ENCODE data around the gene KHSRP.
"Not testable (repeated sequence)": the region's sequence is repeated elsewhere in the genome, so short reads cannot be mapped to it uniquely, and the experiment has no call there.

KHSRP gene

DNA sequence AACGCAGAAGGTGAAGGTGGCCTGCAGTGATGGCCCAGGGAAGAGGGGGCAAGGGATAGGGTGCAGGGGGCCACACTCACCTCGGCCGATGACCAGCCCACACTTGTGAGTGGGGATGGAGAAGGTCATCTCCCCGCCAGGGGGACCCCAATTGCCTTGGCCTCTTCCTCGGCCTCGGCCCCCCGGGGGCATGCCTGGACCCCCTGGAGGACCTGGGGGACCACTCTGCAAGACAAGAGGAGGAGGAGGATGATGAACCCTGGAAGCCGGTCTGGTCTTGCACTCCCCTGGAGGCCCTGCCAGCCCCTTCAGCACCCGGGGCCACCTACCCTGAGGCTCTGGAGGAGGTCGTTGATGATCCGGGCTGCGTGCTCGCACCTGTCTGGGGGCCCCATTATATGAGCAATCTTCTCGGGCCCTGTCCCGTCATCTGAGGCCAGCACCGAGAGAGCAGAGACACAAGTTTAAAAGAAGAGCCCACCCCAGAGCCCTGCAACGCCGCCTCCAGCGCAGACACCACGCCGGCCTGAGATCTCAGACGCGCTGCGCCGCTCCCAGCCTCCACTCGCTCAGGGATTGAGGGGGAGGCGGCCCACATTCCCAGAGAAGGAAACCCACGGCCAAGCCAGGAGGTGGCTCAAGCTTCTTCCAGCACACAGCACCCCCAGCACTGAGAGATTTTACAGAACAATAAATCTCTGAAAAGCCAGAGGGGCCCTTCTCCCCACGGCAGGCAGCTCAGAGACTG, 7.8 kb downstream of the KHSRP start:
- DNase-seq: no peak

DNA sequence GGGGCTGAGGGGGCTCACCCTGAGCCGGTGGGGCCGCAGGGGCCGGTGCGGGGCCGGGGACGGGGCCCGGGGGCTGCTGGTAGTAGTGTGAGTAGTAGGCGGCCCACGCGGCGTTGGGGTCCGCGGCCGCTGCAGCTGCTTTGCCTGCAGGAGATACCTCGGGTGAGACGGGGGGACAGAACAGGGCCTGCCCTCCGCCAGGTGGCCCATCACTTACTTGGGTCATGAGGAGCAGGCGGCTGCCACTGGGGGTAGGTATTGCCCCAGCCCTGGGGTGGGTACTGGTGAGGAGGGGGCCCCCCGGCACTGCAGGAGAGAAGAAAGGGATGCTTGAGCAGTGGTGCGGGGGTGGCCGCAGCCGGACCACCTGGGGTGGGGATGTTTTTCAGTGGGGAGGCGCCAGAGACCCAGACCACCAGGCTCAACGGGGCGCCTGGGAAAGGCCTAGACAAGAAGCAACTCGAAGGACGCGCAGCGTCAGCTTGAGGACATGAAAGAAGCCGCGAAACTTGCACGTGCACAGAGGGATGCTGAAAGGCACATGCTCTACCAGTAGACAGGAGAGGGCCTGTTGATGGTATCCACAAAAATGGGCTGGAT, 8.9 kb downstream of the KHSRP start:
- DNase-seq: no peak

DNA sequence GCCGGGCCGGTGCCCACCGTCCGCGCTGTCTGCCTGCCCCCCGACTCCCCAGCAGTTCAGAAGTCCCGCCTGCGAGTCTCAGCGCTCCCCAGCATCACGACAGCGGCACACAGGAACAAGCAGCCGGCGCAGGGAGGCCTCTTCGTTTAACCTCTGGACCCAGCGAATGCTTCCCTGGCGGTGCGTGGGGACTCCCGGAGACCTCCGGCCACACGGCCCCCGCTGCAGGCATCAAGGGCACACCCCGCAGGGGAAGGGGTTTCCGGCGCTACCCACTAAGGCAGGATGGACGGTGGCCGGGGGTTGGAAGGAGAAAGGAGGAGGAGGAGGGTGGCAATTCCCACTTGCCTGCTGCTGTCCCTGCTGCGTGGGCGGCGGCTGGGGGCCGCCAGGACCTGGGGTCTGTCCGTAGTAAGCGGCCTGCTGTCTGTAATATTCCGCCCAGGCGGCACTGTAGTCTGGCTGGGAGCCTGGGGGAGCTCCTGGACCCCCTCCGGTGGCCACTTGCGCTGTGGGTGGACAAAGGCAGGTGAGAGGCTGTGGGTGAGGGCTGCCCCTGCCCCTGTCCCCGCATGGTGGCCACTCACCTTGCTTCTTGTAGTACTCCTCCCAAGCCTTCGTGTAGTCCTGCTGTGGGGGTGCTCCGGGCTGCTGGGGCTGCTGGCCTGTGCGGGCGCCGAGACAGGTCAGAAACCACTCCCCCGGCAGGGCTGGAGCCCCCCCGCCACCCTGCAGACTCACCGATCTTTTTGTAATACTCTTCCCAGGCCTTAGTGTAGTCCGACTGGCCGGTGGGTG, 9.6 kb downstream of the KHSRP start:
- DNase-seq: no peak

DNA sequence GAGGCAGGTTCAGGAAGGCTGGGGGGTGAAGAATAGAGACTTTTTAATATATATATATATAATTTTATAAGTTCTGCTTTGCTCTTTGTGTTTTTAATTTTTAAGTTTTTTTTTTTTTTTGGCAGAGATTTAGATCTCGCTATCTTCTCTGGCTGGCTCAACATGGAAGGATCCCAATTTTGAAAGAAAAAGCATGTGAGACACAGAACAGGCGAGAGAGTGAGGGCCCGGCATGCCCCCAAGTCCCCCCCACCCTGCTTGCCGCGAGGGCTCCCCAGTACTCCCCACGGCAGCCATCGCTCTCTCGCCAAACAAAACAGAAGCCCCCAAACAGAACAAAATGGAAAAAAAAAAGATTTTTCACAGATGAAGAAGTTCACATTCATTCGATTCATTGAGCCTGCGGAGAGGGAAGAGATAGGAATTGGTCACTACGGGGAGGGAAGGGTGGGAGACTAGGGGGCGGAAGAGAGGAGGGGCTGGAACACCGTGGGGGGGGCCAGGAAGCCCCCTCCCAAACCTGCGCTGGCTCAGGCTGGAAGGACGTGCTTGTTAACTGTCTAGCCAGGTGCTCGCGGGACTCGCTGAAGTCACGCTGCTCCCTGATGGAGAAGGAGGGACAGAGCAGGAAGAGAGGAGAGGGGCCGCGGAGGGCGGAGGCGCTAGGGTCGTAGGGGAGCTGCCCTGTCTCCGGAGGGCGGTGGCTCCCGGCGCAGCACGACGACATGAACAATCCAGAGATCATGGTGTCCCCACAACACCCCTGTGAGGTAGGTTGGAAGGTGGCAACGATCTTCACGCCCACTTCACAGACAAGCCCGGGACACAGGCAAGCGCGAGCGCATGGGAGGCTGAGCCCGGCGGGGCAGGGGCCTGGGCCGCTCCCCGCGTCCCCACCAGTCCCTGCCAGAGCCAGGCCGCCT, 10.6 kb downstream of the KHSRP start:
- no peak for DNase-seq

DNA sequence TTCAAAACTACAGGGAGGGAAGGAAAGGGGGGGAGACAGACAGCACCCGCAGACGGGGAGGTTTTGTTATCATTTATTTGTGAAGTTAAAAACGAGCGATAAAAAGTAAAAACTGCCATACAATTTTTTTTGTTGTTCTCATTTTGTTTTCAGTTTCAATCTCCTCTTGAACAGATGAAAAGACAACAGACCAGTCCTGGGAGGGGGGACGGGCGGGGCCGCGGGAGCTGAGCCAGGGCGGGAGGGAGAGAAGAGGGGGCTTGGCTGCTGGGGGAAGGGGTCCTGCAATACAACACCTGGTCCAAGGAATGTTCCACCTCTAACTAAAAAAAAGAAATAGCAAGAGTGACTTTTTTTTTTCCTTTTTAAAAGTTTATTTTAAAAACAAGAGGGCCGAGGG, 11.3 kb downstream of the KHSRP start:
- DNase-seq: no peak

DNA sequence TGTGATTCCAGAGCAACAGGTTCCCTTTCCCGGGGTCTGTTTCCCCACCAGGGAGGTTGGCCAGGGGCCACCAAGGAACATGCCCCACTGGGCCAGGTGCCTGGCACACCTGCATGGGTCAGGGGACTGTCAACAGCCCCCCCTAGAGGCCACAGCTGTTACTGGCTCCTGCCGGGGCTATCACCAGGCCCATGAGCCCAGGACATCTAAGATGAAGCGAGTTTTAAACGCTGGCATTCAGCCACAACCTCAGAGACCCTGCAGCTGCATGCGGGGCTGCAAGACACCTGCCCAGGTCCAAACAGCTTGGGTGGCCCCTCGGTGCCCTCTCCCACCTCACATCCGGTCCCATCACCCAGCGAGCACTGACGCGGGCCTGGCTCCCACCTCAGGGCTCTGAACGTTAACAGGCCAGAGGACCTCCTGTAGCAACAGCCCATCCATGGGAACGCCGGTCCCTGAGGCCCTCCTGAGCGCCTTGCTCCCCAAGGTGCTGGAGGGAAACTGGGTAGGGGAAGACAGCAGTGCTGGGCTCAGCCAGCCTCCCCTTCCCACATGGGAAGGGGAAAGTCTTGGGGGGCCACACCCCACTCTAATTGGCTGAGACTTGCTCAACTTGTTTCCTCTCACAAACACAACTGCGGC, 12.0 kb downstream of the KHSRP start:
- DNase-seq: no peak

DNA sequence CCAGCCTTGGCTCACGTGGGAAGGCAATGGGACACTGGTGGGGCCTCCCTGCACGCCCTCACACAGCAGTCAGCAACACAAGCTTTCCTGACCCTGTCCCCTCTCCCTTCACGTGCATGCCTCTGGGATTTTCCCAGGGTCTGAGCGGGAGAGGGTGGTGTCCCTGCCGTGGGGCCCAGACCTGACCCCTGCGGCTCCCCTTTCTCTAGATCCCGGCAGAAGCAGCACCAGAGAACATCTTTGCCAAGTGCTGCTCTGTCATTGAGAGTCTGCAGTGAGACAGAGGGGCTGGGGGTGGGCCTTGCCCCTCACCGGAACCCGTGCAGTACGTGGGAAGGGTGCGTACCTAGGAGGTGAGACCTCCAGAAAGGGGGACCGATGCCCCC, 12.6 kb downstream of the KHSRP start:
- no peak for DNase-seq

DNA sequence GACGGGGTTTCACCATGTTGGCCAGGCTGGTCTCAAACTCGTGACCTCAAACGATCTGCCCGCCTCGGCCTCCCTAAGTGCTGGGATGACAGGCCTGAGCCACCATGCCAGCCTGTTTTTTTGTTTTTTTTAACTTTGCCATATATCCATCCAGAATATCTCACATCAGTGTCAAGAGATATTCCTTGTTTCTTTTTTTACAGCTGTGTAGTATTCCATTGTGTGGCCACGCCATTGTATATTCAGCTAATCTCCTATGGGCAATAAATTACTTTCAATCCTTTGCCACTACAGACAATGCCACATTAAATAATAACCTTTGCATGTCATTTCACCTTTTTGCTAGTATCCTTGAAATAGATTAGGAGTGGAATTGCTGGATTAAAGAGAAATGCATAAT, 15.3 kb downstream of the KHSRP start:
- DNase-seq: no peak

DNA sequence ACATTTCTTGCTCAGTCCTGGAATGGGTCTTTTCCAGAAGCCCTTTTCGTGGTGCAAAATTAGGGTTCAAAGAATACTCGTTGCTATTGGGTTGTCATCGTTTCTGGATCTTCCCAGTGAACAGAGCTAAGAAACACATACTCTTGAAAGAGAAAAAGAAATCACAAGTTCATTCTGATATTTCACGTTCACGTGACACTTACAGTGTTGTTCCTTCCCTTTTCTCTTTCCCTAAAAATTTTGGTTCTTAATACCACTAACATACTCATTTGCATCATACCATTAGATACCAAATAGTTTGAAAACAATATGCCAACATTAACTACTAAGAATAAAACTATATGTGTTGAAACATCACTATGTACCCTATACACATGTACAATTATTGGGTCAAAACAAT, 18.2 kb downstream of the KHSRP start:
- DNase-seq: no peak

DNA sequence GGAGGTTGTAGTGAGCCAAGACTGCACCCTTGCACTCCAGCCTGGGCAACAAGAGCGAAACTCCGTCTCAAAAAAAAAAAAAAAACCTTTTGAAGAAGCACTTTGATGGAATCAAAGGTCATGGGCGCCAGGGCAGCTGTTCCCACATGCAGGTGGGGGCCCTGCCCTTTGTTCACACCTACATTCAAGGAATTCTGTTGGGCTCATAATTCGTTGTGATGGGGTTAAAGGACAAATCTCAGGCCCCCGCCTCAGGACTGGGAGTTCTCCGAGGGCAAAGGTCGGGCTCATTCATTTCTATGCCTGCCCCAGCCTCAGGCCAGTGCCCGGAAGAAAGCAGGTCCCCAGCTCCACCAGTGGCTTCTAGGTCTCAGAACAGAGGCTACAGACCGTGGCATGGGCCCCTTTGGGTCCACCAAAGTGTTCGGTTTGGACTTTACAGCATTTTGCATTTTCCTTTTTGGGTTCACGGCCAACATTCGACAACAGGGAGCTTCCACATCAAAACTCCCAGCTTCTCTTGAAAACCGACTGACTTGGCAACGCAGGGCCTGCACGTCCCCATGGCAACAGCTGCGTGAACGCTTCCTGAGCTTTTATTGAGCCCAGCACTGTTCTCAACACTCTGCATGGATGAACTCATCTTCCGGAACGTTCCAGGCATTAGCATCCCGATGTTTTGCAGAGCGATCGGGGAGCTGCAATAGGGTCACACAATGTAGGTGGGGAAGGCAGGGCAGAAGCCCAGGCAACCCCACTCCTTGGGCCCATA, 21.6 kb downstream of the KHSRP start:
- peak; percentile 54 for DNase-seq

DNA sequence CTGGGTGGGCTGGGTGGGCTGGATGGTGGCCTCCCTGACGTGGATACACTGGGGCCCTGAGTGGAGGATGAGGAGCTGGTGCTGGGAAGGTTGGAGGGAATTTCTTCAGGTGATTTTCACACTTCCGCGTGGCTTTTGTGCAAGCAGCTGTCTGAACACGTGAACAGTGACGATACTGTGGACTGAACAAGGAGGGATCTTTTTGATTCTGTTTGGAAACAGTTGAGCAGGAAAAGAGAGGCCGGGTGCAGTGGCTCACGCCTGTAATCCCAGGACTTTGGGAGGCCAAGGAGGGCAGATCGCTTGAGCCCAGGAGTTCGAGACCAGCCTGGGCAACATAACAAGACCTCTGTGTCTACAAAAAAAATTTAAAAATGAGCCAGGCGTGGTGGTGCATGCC, 22.6 kb downstream of the KHSRP start:
- no peak for DNase-seq

DNA sequence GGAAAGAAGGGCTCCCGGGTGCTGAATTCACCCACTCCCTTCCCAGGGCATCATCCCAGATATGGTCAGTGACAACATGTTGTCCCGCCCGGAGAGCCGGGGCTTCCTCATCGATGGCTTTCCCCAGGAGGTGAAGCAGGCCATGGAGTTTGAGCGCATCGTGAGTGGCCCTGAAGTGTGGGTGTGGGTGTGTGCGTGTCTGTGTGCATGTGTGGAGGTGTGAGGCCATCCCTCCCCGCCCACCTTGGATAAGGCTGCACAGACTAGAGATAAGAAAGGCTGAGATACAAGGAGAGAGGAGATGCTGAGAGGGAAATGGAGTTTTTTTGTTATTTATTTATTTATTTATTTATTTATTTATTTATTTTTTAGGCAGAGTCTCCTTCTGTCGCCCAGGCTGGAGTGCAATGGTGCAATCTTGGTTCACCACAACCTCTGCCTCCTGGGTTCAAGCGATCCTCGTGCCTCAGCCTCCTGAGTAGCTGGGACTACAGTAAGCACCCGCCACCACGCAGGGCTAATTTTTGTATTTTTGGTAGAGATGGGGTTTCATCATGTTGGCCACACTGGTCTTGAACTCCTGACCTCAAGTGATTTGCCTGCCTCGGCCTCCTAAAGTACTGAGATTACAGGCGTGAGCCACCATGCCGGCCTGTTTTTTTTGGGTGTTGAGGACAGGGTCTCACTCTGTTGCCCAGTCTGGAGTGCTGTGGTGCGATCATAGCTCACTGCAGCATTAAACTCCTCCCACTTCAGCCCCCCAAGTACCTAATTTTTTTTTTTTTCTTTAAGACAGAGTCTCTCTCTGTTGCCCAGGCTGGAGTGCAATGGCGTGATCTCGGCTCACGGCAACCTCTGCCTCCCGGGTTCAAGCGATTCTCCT, 24.3 kb downstream of the KHSRP start:
- not testable (repeated sequence) for DNase-seq

DNA sequence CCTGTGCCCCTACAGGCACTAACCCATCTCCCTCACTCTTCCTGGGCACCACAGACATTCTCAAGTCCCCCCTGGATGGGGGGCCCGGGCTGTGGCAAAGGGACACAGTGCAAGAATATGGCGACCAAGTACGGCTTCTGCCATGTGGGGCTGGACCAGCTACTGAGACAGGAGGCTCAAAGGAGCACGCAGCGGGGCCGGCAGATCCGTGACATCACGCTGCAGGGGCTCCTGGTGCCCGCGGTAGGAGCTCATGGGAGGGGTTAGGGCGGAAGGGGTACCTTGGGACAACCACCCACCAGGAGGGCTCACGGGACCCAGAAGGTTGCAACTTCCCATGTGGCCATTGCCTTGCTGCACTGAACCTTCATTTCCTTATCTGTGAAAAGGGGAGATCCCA, 28.3 kb downstream of the KHSRP start:
- no peak for DNase-seq

DNA sequence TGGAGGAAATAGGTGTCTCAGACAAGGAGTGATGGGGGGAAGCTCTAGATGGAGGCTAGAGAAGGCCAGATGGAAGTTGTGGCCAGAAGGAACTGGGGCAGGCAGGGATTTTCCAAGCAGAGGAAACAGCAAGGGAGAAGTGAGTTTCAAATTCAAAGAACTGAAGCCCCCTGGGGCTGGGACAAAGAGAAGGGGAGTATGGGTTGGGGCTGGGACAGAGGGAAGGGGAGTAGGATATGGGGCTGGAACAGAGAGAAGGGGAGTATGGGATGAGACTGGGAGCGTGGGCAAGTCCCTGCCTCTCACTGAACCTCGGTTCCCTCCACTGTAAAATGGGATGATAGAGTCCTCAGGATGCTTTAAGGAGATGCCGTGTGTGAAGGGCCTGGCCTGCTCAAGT, 29.8 kb downstream of the KHSRP start:
- no peak for DNase-seq

DNA sequence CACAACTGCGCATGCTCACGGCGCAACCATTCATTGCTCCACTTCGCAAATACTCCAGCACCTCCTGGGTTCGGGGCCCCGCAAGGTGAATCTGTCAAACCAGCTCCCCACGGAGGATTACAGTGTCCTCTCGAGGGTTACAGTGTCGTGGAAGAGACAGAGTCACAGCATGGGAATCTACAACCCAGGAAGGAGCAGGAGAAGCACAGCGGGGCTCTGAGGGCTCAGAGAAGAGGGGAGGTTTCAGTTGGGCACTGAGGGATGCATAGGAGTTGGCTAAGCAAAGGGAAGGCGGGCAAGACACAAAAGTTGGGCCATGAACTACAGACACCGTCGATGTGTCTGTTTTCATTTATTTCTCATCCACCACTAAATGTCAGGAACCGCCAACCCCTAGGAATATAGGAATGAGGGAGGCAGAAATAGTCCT, 30.6 kb downstream of the KHSRP start:
- DNase-seq: no peak

DNA sequence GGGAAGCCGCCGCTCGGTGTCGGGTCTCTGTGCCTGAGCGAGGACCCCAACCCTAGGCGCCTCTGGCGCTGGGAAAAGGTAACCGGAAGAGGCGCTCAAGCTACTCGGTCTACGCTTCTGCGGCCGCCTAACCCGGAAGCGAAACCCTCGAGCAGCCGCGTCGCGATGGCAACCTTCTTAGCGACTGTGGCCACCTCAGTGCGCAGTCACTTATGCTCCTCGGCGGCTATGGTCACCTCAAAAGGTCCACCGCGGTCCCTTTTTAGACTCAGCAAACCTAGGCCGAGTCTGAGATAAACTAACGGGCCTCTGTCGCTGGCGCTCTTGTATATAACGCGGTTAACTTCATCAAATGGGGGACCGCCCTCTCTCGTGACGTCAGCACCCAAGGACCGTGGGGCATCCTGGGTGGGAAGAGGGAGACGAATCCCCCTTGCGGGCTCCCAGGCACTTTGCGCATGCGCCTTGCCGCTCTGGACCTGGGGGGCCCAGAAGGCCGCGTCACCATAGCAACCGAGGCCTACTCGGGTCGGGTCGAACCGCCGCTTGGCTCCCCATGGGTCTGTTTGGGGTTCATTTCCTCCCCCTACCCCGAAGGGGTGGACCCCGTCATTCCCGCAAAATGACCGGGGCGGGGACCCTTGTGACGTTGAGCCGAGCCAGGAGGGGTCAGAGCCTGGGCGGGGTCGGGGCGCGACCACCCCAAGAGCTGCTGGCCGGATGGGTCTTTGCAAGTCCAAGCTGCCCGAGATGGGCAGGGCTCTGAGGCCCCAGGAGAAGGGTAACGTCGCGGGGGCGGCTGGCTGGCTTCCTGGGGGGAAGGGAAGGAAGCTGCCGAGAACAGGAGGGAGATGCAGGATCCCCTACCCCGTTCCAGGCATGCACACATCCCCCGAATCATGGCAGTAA, 31.3 kb downstream of the KHSRP start, which contains the start of gene GTF2F1:
Gene GTF2F1, minus strand, starts transcription at position 91 of the 909 bp plus-strand sequence. CDS start 169 bp downstream, outside the sequence.
- DNase-seq: peak; percentile 98

DNA sequence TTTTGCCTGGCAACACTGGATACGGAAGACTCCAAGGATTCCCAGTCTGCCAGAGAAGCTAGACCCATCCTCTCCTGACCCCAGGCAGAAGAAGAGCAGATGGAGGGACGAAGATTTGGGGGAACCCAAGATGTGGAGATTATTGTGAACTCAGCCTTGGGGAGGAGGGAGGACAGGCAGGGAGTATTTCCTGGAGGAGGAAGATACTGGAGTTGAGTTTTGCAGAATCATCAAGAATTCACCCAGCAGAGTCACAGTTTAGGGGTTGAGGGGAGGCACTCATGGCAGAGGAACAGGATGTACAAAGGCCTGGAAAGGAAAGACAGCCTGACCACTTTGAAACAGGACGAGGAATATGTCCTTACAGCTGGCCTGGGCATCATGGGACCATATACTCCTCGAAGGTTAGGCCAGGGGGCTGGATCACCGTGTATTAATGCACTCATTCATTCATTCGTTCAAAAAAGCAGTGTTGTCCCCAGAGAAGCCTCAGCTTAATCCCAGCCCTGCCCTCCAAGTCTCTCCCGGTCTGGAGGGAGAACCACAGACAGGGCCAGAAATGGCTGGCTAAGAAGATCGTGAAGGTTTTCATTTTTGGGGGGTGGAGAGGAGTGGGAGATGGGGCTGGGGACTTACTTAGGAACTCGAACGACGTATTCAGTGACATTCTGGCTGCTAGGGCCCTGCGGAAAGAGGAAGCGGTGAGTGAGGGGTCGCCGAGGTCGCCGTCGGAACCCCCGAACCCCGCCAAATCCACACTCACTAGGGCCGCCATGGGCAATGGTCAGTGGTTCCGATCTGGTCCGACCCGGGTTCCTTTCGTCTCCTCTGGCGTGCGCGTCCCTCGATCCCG, 32.2 kb downstream of the KHSRP start:
- no peak for DNase-seq

DNA sequence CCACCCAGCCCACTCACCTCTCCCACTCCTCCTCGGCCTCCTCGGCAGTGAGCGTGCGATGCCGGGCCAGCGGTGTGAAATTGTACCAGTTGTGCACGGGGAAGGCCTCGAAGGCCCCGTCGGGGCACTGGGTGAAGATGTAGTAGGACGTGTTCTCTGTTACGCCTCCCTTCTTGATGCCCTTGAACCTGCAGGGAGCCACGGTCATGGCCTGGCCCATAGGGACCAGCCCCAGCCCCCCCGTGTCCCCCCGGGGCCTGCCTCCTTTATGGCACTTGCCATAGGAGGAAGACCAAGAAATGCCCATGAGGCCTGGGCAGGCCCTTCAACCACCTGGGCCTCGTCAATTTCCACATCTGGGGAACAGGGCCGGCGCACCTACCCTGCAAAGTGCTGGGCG, 37.2 kb downstream of the KHSRP start:
- DNase-seq: no peak
